GM18907 (cell line): ENCODE results near the gene JAML.

Experiments
- ATAC-seq: cut with Tn5 transposase; IDR thresholded peaks from one replicate; pipeline ENCODE4 v1.9.1; 2021; ENCODE audit warnings: mild to moderate bottlenecking, moderate library complexity; ENCODE audit not compliant: unreplicated experiment

Gene JAML

DNA sequence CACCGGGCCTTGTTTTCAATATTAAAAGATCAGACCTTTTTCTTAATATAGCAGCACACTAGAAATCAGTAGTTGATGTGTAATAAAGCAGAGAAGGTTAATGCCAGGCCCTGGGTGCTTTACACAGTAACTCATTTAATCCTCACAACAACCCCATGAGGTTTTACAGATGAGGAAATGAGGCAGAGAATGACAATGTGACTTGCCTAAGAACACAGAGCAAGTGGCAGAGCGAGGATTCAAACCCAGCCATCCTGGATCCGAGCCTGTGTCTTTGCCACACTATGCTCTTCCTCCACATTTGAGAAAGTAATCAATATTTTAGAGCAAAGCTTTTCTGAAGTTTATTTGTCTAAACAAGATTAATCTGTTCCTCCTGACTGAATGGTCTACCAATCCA is 7.2 kb downstream of the JAML start:
- ATAC-seq: no peak

DNA sequence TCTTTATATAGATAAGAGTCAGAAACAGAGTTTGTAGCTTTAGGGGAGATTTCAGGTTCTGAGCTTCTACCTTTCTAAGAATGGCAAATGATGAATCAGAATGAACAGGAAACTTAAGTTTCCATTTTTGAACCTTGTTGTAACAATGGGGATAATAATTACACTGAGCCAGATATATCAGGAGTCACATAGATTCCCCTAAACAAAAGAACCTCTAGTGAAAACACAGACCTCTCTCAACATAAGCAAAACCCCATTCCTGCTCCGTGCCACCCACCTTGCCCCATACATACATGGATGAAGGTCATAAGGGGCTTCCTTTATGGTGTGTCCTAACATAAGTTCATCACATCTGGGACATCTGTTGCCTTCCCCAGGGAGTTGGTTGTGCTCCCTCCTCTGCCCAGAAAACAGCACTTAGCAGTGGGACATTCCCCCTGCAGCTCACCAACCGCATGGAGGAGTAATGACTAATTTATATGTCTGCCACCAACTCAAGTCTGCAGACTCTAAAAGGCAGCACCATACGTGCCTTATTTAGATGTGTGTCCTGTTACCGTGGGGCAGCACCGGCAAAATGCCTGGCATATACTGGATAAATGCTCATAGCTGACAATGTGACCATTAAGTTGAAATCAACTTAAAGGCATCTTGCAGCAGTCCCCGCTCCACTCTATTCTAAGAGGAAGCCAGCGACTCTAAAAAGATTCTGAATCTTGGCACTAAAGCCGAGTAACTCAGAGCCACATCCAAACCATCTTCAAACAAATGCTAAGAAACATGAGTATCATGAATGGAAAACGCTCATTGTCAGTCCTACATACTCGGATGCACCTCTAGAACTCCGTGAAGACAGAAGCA is 8.0 kb downstream of the JAML start:
- peak; percentile 52 for ATAC-seq

DNA sequence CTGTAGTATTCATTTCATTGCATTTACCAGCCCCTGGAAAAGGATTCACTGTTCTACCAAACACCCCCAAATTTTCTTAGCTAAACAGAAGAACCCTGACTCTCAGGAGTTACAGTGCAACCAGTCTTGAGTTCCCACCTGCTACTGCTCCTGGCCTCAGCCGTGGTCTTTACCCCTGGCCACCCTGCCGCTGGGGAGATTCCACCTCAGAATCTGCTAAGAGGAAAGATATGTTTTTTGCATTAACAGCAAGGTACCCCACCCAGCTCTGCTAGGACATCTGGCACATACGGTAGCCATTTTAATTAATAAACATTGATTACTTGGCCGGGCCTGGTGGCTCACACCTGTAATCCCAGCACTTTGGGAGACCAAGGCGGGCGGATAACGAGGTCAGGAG is 9.0 kb downstream of the JAML start:
- no peak for ATAC-seq

DNA sequence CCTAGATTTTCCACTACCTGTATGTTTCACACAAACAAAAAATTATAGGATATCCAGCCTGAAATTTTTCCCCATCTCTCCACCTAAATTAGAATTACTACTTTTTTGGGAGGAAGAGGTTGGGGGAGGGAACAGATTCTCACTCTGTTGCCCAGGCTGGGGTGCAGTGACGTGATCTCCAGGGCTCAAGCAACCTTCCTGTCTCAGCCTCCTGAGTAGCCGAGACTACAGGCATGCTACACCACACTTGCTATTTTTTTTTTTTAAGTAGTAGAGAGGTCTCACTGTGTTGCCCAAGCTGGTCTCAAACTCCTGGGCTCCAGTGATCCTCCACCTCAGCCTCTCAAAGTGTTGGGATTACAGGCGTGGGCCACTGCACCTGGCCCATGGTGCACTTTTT is 9.5 kb downstream of the JAML start:
- no peak for ATAC-seq

DNA sequence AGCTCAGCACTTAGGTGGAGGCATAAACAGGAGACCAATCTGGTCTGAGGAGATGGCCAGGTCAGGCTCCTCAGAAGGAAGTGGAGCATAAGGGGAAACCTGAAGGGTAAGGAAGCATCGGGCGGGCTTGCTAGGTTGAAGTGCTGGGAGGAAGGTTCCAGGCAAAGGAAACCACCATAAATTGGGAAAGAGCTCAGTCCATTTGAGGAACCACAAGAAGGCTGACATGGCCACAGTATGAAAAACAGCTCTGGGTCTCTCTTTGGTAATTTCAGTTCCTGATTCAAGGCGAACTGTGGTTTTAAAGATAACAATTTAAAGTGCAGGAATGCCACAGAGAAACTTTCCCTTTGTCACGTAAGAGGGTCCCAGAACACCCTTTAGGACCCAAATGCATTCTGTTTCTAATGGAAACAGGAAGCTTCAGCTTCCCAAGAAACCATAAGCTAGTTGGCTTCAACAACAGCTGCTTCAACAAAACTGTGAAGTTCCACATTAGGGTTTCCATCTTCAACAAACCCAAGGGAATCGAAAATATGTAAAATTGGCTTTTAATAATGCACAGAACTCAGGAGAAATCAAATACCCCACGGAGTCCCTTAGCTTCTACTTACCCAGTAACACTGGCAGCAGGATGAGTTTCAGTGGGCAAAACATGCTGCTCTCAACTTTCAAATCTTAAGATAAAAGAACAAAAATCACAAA is 10.4 kb downstream of the JAML start:
- peak; percentile 36 for ATAC-seq

DNA sequence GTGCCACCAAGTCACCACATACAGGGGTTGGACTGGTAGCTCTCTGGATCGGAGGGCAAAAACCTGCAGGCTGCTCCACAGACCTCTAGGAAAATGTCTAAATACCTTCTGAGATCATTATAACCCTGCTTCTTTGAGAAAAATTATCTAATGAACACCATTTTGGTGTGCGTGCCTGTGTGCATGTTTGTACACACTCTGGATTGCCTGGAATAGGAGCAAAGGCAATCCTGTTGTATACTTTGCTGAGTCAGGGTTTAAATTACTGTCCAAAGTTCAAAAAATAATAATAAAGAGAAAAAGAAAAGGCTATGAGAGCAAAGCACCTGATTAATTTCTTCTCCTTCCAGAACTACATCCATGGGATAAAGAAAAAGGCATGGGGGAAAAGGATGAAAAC is 11.0 kb downstream of the JAML start:
- no peak for ATAC-seq

DNA sequence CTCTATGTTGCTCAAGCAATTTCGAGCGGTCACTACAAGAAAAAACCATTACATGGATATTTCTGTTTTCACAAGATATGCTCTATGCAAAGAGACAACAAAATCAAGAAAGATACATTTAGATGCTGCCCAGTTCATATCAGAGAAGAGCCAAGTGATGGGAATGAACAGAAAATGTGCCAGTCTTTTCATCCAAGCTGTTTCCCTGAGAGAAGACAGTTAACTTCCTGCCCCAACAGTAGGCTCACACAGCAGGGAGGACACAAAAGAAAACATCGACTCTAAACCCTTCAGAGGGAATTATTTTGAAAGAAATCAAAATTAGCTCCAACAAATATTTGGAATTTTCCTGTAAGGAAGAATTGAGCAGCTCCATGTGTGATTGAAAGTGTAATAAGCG is 11.6 kb downstream of the JAML start:
- no peak for ATAC-seq

DNA sequence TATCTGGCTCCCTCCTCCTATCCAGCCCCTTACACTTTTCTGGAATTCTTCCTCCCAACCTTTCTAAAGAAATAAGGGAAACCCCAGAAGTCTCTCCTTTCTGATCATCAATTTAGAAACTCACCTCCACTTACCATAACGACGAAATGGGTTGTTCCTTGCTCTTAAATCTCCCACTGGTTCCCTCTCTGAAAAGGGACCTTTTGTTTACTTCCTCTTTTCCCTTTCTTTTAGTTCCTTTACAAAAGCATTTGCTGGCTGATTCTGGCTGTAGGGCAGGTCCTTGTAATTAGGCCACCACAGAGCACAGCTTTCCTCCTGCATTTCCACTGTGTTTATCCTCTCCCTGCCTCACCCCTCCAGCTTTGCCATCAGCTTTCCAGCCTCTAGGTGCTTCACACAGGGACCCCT is 12.0 kb downstream of the JAML start:
- ATAC-seq: no peak

DNA sequence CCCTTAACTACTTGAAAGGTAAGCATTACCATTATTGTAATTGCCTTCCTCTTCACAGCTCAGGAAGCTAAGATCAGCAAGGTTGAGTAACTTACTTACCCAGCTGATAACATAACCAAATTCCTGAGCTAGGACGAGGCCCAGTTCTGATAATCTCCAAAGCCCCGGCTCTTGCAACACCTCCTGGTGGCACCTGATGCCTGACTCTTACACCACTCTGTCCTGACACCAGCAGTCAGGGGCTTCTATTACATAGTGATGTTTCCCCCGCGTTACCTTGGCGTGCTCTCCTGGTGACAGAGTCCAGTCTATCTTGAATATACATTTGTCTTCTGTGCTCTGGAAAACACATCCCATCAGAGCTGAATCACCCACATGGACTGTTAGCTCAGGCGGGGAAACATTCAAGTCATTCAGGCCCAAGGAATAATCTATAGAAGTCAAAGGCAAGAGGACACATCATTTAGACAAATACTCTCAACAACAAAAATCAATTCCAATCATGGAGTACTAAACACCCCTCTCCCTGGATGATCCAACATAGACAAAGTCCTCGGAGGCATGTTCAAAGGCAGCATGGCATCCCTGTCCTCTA is 12.6 kb downstream of the JAML start:
- ATAC-seq: no peak

DNA sequence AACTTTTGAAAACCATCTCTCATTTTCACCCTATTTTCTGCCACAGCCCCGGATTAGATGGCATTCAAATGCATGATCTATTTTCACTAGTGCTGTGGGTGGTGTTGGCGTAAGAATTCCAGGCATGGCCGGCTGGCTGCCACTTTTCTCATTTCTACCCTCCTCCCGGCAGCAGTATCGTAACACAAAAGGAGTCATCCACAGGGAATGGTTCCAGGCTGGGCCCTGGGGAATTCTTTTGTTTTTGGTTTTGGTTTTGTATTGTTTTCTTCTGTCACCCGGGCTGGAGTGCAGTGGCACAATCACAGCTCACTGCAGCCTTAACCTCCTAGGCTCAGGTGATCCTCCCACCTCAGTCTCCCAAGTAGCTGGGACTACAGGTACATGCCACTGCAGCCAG is 13.8 kb downstream of the JAML start:
- no peak for ATAC-seq

DNA sequence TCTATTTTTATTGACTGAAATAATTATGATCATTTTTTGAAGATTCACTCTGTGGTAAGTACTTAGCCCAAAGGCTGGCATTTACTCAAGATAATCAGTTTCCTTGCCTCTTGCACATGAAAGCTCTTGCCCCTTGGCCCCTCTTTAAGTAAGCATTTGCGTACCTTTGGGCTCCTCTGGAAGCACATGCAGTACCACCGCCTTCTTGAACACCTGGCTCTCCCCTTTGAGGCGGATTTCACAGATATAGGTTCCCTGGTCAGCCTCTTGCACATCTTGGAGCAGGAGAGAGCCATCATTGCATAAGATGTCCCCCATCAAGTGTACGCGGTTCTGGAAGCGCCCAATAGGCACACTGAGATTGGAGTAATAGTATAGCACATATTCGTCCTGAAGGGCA is 14.5 kb downstream of the JAML start:
- ATAC-seq: no peak

DNA sequence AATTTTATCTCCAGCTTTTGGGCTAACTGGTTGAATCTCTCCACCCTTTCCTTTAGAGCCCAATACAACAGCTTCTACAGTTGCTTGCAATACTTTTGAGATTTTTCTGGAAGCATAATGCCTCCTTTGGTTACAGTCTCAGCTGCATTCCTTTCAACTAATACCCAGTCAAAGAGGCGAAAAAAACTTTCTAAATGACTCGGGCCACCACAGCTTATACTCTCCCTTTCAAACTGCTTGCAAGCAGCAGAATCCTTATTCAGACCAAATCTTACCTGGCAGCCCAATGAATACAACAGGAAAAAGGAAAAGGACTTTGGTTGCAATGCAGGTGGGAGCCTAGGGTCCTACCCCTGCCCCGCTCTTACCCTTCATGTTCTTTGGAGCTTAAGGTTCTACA is 15.8 kb downstream of the JAML start:
- ATAC-seq: no peak

DNA sequence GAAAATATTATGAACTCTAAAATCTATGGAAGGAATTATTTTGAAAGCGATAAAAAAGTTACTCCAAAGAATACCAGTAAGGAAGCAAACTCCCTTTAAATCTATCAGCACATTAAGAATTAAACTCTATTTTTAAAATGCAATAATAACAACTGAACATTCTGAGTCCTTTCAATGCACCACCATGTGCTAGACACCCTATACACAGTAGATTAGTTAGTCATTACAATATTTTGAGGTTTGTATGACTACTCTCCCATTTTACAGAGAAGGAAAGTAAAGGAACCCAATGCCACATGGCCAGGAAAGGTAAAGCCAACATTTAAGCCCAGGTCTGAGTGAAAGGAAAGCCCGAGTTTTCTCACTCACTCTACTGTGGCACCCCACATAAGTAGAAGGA is 17.7 kb downstream of the JAML start:
- ATAC-seq: no peak

DNA sequence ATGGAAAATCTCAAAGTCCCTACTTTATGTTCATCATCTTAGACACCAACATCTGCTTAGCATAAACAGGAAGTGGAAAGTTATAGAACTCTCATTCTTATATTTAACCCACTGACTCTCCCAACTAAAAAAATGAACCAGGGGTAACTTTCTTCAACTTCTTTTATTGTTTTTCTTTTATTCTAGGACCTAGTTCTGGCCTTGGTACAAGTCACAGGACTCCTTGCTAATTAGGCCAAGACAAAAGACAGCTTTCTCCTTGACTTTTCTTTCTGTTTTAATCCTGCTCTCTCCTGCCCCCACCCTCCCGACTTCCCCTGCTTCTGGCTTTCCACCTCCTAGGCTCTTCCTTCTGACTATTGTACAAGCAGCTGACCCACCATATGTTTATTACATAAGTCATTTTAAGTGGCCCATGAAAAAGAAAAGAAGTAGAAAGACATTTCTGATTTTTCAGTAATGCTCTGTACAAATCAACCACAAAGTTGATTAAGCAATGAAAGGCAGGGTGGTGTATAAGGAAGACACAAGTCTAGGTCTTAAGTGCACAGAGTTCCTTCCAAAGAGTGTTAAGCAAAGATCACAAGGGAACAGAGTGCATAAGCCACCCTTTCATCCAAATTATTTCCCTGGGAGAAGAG is 18.3 kb downstream of the JAML start:
- ATAC-seq: no peak

DNA sequence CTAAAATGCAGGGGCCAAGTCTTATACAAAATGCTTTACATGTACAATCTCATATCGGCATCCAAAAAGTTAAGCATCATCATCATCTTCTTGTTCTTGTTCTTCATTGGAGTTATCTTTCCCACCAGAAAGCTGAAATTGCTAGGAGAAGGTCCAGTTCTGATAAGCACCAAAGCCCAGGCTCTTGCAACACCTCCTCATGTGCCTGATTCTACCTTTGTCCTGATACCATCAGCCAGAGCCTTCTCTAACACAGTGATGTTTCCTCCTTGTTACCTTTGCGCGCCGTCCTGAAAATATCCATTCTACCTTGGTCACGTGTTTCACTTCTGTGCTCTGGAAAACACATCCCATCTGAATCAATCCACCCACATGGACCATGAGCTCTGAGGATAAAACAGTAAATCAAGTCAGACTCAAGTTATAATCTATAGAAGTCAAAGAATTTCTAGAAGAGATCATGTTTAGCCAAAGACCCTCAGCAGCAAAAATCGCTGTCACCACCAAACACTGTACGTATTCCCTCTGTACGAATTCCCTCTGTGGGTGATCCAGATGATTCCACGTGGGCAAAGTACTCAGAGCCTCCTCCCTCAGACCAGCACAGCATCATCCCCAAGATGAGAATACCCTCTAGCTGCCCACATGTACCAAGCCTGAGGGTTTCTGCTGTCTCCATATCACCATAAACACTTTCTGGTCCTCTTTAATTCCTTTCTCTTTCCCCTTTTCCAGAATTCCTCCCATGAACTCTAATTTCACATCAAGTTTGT is 19.0 kb downstream of the JAML start:
- ATAC-seq: no peak

DNA sequence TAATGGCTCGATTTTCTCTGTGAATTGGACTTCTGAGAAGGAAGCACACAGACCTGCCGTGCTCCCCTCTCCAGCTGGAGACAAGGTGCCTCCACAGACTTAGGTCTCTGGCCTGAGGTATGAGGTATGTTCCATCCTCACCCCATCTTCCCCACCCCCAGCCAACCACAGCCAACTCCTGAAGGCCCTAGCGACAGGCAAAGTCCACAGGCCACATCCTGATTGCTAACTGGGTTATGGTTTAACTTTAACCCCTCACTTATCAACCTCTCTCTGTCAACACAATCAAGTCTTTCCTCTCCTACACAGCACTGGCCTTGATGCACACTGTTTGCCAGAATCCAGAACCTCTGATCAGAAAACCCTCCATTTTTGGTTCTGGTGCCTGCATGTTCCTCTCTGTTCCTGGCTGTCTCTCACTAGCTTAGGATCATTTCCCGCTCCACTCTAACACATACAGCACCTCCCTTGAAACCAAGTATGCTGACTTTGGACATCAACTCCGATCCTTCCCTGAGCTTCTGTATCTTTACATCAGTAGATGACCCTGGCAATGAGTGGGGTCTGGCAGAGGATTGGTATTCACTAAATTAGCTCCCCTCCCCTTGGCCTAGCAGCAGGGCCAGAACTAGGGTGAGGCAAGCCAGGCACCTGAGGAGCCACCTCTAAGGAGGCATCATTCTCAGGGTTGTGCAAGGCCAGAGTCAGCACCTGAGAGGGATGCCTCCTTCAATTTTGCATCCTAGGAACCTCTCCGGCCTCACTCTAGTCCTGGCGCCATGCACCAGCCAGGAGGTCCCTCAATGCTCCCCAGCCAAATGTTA is 22.0 kb downstream of the JAML start:
- ATAC-seq: peak; percentile 68

DNA sequence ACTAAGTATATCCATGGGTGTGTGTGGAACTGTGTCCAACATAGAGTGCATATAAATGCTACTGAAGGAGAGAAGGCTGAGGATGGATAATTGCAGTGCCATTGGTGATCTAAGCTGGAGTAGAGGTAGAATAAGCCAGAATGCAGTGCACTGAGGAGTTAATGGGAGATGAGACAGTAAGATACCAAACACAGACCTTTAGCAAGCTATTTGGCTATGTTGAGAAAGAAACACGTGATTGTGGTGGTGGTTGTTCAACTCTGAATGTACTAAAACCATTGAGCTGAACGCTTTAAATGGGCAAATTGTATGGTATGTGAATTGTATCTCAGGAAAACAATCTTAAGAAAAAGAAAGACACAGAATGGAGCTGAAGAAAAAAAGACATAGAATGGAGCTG is 22.8 kb downstream of the JAML start:
- no peak for ATAC-seq

DNA sequence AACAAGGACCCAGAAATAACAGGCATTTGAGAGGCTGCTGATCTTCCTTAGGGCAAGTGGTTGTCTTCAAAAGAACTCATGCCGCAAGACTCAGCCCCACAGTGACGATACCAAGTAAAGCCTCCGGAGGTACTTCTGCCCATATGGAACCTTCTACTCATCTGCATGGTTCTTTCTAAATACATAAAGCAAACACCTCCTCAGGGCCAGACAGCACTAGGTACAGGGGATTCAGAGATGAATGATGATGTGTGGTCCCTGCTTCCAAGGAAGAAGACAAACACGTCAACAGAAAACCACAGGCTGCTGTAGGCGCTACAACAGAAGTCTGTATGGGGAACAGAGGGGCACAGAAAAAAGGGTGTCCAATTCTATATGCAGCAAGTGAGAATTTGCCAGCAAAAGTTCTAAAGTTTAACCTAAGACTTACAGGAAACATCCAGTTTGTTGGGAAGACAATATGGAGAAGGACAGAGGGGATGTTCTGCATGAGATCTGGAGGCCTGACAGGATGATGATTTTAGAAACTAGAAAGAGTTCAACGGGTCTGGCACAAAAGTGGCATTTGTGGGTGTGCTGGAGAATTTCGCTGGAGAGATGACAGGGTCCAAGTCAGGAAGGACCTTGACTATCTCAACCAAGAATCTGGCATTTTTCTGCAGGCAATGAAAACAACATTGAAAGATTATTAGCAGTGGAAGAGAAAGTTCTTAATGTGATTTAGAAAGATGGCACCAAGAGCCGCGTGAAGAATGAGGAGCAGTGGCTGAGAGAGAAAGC is 23.7 kb downstream of the JAML start:
- no peak for ATAC-seq

DNA sequence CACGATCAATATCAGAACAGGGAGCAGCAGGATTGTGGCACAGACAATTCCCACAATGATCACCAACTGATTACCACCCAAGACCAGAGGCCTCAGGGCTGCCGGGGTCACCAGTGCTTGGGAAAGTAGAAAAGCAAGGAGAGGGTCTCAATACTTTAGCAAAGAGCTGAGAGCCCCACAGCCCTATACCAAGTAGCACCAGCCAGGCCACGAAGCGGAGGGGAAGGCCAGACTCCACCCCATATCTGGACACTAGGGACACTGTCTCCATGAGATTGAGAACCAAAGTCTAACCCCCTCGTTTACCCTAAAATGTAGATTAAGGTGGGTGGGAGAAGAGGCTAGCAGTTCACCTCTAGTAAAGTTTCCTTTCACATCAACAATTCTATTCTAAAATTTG is 24.3 kb downstream of the JAML start:
- ATAC-seq: no peak
